ENCODE measurements around the gene ELP2. TPM values are rescaled to one million over a fixed set of nuclear protein-coding genes. Genes with fewer than 3 reads are reported as not detected.

Gene ELP2
- total RNA-seq, 1 donor from 2014 or later: 60.2 TPM

GRCh38 chr18:36108196-36108595 lies 21.5 kb upstream of the ELP2 start:
- peaks cover 0 to 22% of the 10 kb centered on the region in 2 donors for H3K36me3 ChIP-seq
- no peaks in the 10 kb centered on the region for H3K9me3 ChIP-seq
- no peak for DNase-seq (ENCODE audit: extremely low spot score in 2 of 2)
- intact Hi-C loops (cut with DNase I): no loop called here
- no peak overlapping the region for H3K27ac ChIP-seq
- no peaks in the 10 kb centered on the region for H3K4me1 ChIP-seq
- no peak overlapping the region for H3K4me3 ChIP-seq
- no peak for TF ChIP-seq POLR2AphosphoS5 (IDR thresholded peaks at IDR 0.05; ENCODE audit: insufficient read depth in 1 of 2, low read depth in 1 of 2)
- H3K27me3 ChIP-seq: no peaks in the 10 kb centered on the region

- H3K27me3 ChIP-seq: no peaks in the 10 kb centered on the region
- H3K4me3 ChIP-seq: no peak overlapping the region
- H3K27ac ChIP-seq: no peak overlapping the region
- no peaks in the 10 kb centered on the region for H3K4me1 ChIP-seq
- TF ChIP-seq POLR2A (IDR thresholded peaks at IDR 0.05) (no peak), CTCF (IDR thresholded peaks at IDR 0.05) (no peak), POLR2AphosphoS5 (IDR thresholded peaks at IDR 0.05; ENCODE audit: insufficient read depth in 1 of 2, low read depth in 1 of 2) (no peak)
- H3K36me3 ChIP-seq: peaks cover 0 to 26% of the 10 kb centered on the region in 2 donors
- intact Hi-C loops (cut with DNase I): no loop called here
- no peak for DNase-seq (ENCODE audit: extremely low spot score in 2 of 2)
- no peaks in the 10 kb centered on the region for H3K9me3 ChIP-seq
Observed at GRCh38 chr18:36108601-36109000, 21.1 kb upstream of the ELP2 start.

GRCh38 chr18:36109737-36110136 lies 20.0 kb upstream of the ELP2 start:
- peaks cover 0 to 35% of the 10 kb centered on the region in 2 donors for H3K36me3 ChIP-seq
- intact Hi-C loops (cut with DNase I): no loop called here
- no peaks in the 10 kb centered on the region for H3K4me1 ChIP-seq
- TF ChIP-seq POLR2A (IDR thresholded peaks at IDR 0.05) (no peak), POLR2AphosphoS5 (IDR thresholded peaks at IDR 0.05; ENCODE audit: insufficient read depth in 1 of 2, low read depth in 1 of 2) (no peak), CTCF (IDR thresholded peaks at IDR 0.05) (no peak)
- no peaks in the 10 kb centered on the region for H3K27me3 ChIP-seq
- no peak overlapping the region for H3K4me3 ChIP-seq
- no peak for DNase-seq (ENCODE audit: extremely low spot score in 2 of 2)
- no peaks in the 10 kb centered on the region for H3K9me3 ChIP-seq
- no peak overlapping the region for H3K27ac ChIP-seq

- H3K36me3 ChIP-seq: peaks cover 0 to 39% of the 10 kb centered on the region in 2 donors
- no peaks in the 10 kb centered on the region for H3K4me1 ChIP-seq
- no peak overlapping the region for H3K27ac ChIP-seq
- no peak for DNase-seq (ENCODE audit: extremely low spot score in 2 of 2)
- TF ChIP-seq CTCF (IDR thresholded peaks at IDR 0.05) (no peak), POLR2A (IDR thresholded peaks at IDR 0.05) (no peak), POLR2AphosphoS5 (IDR thresholded peaks at IDR 0.05; ENCODE audit: insufficient read depth in 1 of 2, low read depth in 1 of 2) (no peak)
- no peaks in the 10 kb centered on the region for H3K27me3 ChIP-seq
- no peak overlapping the region for H3K4me3 ChIP-seq
- no peaks in the 10 kb centered on the region for H3K9me3 ChIP-seq
- intact Hi-C loops (cut with DNase I): no loop called here
Observed at GRCh38 chr18:36112302-36112701, 17.4 kb upstream of the ELP2 start.

GRCh38 chr18:36114251-36114650 lies 15.4 kb upstream of the ELP2 start:
- no peak overlapping the region for H3K27ac ChIP-seq
- DNase-seq (ENCODE audit: extremely low spot score in 2 of 2): no peak
- H3K36me3 ChIP-seq: peaks cover 0 to 50% of the 10 kb centered on the region in 2 donors

More at GRCh38 chr18:36114251-36114650, 15.4 kb upstream of the ELP2 start:
- TF ChIP-seq CTCF (IDR thresholded peaks at IDR 0.05) (no peak), POLR2AphosphoS5 (IDR thresholded peaks at IDR 0.05; ENCODE audit: insufficient read depth in 1 of 2, low read depth in 1 of 2) (no peak), POLR2A (IDR thresholded peaks at IDR 0.05) (no peak)
- intact Hi-C loops (cut with DNase I): no loop called here
- H3K4me1 ChIP-seq: no peaks in the 10 kb centered on the region
- no peak overlapping the region for H3K4me3 ChIP-seq
- H3K9me3 ChIP-seq: no peaks in the 10 kb centered on the region
- no peaks in the 10 kb centered on the region for H3K27me3 ChIP-seq

Measured in vagina (tissue), 2 donors.